CD4-positive, CD25-positive, alpha-beta regulatory T cell (primary cell): ENCODE measurements around the gene EIF4ENIF1. TPM values are rescaled to one million over a fixed set of nuclear protein-coding genes. Genes with fewer than 3 reads are reported as not detected.
"Not testable (repeated sequence)": the region's sequence is repeated elsewhere in the genome, so short reads cannot be mapped to it uniquely, and the experiment has no call there.

Source experiments
- ATAC-seq, 2 donors: fragments of 150-1000 bp; cut with Tn5 transposase; one replicate each; pipeline ENCODE4 v1.10.0; 2021; ENCODE audit warnings: low read depth in 2 of 2, moderate number of reproducible peaks in 2 of 2, moderate library complexity in 1 of 2
- DNase-seq, 3 donors: peaks; one replicate each; pipeline versions ENCODE4 v3.0.0 to v3.0.0-alpha.2; 2012 to 2022; ENCODE audit warnings: mixed read lengths in 1 of 3
- H3K27ac ChIP-seq: one replicate; pipeline ENCODE4 v1.7.0; 2013; ENCODE audit warnings: mild to moderate bottlenecking, low read length; ENCODE audit not compliant: insufficient read depth, poor library complexity, severe bottlenecking
- H3K27me3 ChIP-seq: one replicate; pipeline ENCODE4 v1.7.0; 2013; ENCODE audit warnings: low read length; ENCODE audit not compliant: control insufficient read depth, insufficient read depth
- H3K36me3 ChIP-seq: one replicate; pipeline ENCODE4 v1.7.0; 2013; ENCODE audit warnings: mild to moderate bottlenecking, low read length, moderate library complexity; ENCODE audit not compliant: control insufficient read depth, insufficient read depth
- H3K4me1 ChIP-seq: 2 replicates; pipeline ENCODE4 v1.7.0; 2013; ENCODE audit warnings: mild to moderate bottlenecking, low read length; ENCODE audit not compliant: insufficient read depth, control insufficient read depth, poor library complexity, severe bottlenecking
- H3K4me3 ChIP-seq: one replicate; pipeline ENCODE4 v1.7.0; 2013; ENCODE audit warnings: low read depth, mild to moderate bottlenecking, low read length, moderate library complexity
- H3K9me3 ChIP-seq, 2 experiments: 1 replicate in 1 of 2; 2 replicates in 1 of 2; pipeline ENCODE4 v1.7.0; 2013; ENCODE audit warnings: low read length in 2 of 2, mild to moderate bottlenecking in 1 of 2, moderate library complexity in 1 of 2; ENCODE audit not compliant: control insufficient read depth in 2 of 2
- H3K27ac Mint-ChIP-seq, 3 donors: one replicate each; pipeline ENCODE4 v1.8.0; 2020 to 2022; ENCODE audit warnings: mild to moderate bottlenecking in 3 of 3, mixed read lengths in 3 of 3, moderate library complexity in 2 of 3
- H3K27me3 Mint-ChIP-seq: one replicate; pipeline ENCODE4 v1.8.0; 2022; ENCODE audit warnings: mild to moderate bottlenecking, mixed read lengths
- H3K36me3 Mint-ChIP-seq: one replicate; pipeline ENCODE4 v1.8.0; 2020; ENCODE audit warnings: mixed read lengths
- H3K4me1 Mint-ChIP-seq, 4 donors: one replicate each; pipeline ENCODE4 v1.8.0; 2020 to 2022; ENCODE audit warnings: mixed read lengths in 4 of 4, mild to moderate bottlenecking in 1 of 4
- H3K4me3 Mint-ChIP-seq, 4 donors: one replicate each; pipeline ENCODE4 v1.8.0; 2020 to 2022; ENCODE audit warnings: mild to moderate bottlenecking in 4 of 4, mixed read lengths in 4 of 4, moderate library complexity in 3 of 4
- H3K9me3 Mint-ChIP-seq, 7 donors: one replicate each; pipeline ENCODE4 v1.8.0; 2020 to 2022; ENCODE audit warnings: mixed read lengths in 7 of 7, mild to moderate bottlenecking in 3 of 7, moderate library complexity in 2 of 7
- polyA plus RNA-seq, 4 donors: library from polyadenylated mRNA; unstranded; fragments of 300-500 nt; fragmentation: Illumina TruSeq; gene quantifications; one replicate each; pipeline ENCODE4 v1.2.3, GENCODE V29; 2021
- total RNA-seq: library from RNA; stranded (reverse); gene quantifications from one replicate; pipeline ENCODE4 v1.2.3, GENCODE V29; 2022

The EIF4ENIF1 gene
- total and polyA plus RNA-seq, 5 donors from 2014 or later, result 9.3 to 26.6 (median 11.6) TPM

DNA sequence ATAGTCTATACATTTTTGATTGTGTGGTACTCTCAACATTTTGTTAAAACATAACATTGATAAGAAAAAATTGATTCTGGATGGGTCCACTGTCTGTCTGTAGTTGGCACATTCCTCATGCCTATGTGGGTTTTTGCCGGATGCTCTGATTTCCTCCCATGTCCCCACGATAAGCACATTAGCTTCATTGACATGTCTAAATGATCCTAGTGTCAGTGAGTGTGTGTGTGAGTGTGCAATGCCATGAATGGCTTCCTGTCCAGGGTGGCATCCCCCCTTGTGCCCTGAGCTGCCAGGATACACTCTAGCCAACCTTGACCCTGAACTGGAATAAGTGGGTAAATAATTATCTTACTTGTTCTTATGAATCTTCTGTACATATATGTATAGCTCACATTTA is 12.1 kb upstream of the EIF4ENIF1 start:
- Histone ChIP-seq H3K4me3 (peak overlapping the region; percentile 13), H3K27ac (no peak overlapping the region), H3K4me1 (peaks cover 48% of the 10 kb centered on the region), H3K36me3 (peaks cover 10% of the 10 kb centered on the region), H3K27me3 (no peaks in the 10 kb centered on the region), H3K9me3 (no peaks in the 10 kb centered on the region)
- ATAC-seq, result no peak
- H3K4me3 Mint-ChIP-seq, result peak overlapping the region; percentile 53 to 82 (median 61)
- H3K9me3 Mint-ChIP-seq, result no peaks in the 10 kb centered on the region
- H3K27ac Mint-ChIP-seq, result peak overlapping the region in 1 of 3 donors; percentile 65
- no peaks in the 10 kb centered on the region for H3K27me3 Mint-ChIP-seq
- H3K36me3 Mint-ChIP-seq, result peaks cover 16% of the 10 kb centered on the region
- H3K4me1 Mint-ChIP-seq, result peaks cover 20 to 84% (median 44%) of the 10 kb centered on the region in 4 donors
- no peak for DNase-seq

DNA sequence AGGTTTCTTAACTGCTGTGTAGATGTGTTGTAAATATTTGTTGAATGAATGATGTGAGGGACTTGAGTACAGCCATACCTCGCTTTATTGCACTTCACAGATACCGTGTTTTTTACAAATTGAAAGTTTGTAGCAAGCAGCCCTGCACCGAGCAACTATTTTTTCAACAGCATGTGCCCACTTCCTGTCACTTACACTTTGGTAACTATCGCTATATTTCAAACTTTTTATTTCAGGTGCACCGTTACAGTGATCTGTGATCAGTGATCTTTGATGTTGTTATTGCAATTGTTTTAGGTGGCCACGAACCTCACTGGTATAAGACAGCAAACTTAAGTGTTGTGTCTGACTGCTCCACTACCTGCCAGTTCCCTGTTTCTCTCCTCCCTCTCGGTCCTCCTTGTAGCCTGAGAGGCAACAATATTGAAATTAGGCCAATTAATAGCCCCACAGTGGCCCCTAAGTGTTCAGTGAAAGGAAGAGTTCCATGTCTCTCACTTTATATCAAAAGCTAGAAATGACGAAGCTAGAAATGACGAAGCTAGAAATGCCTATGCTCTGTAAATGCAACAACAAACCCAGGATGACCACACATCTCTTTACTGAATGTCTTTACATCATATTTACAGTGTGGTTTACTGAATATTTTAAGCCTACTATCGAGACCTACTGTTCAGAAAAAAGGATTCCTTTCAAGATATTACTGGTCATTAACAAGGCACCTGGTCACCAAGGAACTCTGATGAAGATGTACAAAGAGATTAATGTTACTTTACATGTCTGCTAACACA is 7.7 kb upstream of the EIF4ENIF1 start:
- Histone ChIP-seq H3K9me3 (no peaks in the 10 kb centered on the region), H3K4me1 (peaks cover 57% of the 10 kb centered on the region), H3K4me3 (peak overlapping the region; percentile 92), H3K27me3 (no peaks in the 10 kb centered on the region), H3K36me3 (peaks cover 6% of the 10 kb centered on the region), H3K27ac (peak overlapping the region; percentile 91)
- ATAC-seq, result peak; percentile 33 to 49
- peak; percentile 8 to 85 (median 78) for DNase-seq
- Mint-ChIP-seq H3K27me3 (peaks cover 4% of the 10 kb centered on the region), H3K27ac (peak overlapping the region; percentile 96 to 99 (median 98)), H3K9me3 (no peaks in the 10 kb centered on the region), H3K36me3 (peaks cover 8% of the 10 kb centered on the region), H3K4me1 (peaks cover 8 to 65% (median 30%) of the 10 kb centered on the region in 4 donors), H3K4me3 (peak overlapping the region; percentile 93 to 99 (median 94))

DNA sequence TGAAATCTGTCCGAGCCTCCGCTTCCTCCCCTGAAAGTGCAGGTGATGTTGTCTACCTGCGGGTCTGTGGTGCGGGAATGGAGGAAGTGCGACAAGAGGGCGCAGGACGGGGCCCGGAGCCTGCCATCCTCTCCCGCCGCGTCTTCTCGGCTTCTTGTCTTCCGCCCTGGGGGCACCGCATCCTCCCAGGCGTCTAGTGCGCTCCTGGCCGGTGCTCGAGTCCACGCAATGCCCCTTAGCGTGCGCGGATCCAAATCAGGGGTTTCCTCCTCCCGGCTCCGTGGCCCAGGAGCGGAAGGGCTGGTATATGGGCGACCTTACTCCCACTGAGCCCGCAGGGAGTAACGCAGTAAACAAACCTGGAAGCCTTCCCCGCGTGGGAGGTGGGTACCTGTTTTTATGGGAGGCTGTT is 7.1 kb upstream of the EIF4ENIF1 start:
- H3K9me3 ChIP-seq, result no peaks in the 10 kb centered on the region
- peak; percentile 9 to 10 for ATAC-seq
- no peaks in the 10 kb centered on the region for H3K27me3 ChIP-seq
- H3K4me3 ChIP-seq, result peak overlapping the region; percentile 92
- H3K4me1 ChIP-seq, result peaks cover 58% of the 10 kb centered on the region
- Mint-ChIP-seq H3K4me3 (peak overlapping the region; percentile 93 to 99 (median 94)), H3K27ac (peak overlapping the region; percentile 96 to 99 (median 98)), H3K4me1 (peaks cover 8 to 62% (median 26%) of the 10 kb centered on the region in 4 donors), H3K36me3 (peaks cover 4% of the 10 kb centered on the region), H3K9me3 (no peaks in the 10 kb centered on the region), H3K27me3 (peaks cover 4% of the 10 kb centered on the region)
- DNase-seq, result peak in 2 of 3 donors; percentile 43 to 60
- peak overlapping the region; percentile 91 for H3K27ac ChIP-seq
- H3K36me3 ChIP-seq, result peaks cover 3% of the 10 kb centered on the region

DNA sequence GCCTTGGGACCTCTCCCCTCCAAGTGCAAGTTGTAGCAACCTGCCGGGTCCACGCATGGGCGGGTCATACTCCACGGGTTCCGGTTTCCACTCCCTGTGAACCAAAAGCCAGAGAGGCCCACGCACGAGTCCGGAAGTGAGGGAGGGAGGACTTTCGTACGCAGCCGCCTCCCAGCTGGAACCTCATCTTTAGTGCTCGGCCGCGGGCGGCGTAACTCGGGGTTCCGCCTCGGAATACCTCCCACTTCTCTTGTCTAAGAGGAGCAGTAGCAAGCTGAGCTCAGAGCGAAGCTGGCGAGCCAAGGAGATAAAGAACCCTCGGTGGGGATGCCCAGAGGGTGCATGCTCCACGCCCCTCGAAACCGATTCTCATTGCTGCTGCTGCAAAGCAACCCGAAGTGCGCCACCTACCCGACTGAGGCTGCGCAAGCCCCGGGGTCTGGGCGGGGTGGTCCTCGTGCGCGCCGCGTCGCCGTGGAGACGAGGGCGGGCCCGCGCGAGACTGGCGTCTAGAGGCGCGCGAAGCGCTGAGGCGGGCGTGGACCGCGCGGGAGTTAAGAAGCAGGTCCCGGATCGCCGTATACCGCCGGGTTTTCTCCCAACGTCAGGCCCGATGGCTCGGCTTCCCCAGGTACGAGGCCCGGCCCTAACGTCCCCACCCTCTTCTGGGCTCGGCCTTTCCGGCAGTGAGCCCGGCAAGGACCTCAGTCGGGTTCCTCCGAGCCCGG is 6.5 kb upstream of the EIF4ENIF1 start, which contains the start of gene SFI1:
Gene SFI1 (plus strand): TSS at position 530 of the 728 bp plus-strand sequence. CDS start 11,749 bp downstream, outside the sequence.
- Mint-ChIP-seq H3K27me3 (peaks cover 4% of the 10 kb centered on the region), H3K27ac (peak within 1 kb of the TSS; percentile 96 to 99 (median 98)), H3K4me1 (peaks cover 8 to 61% (median 24%) of the 10 kb centered on the region in 4 donors), H3K4me3 (peak within 1 kb of the TSS; percentile 93 to 99 (median 94)), H3K9me3 (no peaks in the 10 kb centered on the region), H3K36me3 (peaks cover 3% of the 10 kb centered on the region)
- H3K27me3 ChIP-seq, result no peaks in the 10 kb centered on the region
- H3K27ac ChIP-seq, result peak within 1 kb of the TSS; percentile 91
- peaks cover 63% of the 10 kb centered on the region for H3K4me1 ChIP-seq
- no peaks in the 10 kb centered on the region for H3K9me3 ChIP-seq
- ATAC-seq, result peak; percentile 87
- peak; percentile 93 to 97 (median 97) for DNase-seq
- peak within 1 kb of the TSS; percentile 92 for H3K4me3 ChIP-seq
- H3K36me3 ChIP-seq, result no peaks in the 10 kb centered on the region

DNA sequence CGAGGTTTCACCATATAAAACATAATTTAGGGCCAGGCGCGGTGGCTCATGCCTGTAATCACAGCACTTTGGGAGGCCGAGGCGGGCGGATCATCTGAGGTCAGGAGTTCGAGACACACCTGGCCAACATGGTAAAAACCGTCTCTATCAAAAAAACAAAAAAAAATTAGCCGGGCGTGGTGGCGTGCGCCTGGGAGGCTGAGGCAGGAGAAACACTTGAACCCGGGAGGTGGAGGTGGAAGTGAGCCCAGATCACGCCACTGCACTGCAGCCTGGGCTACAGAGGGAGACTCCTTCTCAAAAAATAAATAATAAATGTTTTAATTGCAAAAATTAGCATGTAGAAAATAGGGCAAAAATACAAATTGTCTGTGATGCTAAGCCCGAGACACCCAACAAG is 5.7 kb upstream of the EIF4ENIF1 start:
- Histone ChIP-seq H3K27me3 (no peaks in the 10 kb centered on the region), H3K36me3 (no peaks in the 10 kb centered on the region), H3K27ac (peak overlapping the region; percentile 91), H3K4me3 (peak overlapping the region; percentile 92), H3K9me3 (no peaks in the 10 kb centered on the region), H3K4me1 (peaks cover 72% of the 10 kb centered on the region)
- peaks cover 4% of the 10 kb centered on the region for H3K27me3 Mint-ChIP-seq
- H3K36me3 Mint-ChIP-seq, result peaks cover 3% of the 10 kb centered on the region
- peak overlapping the region in 2 of 3 donors; percentile 98 to 99 for H3K27ac Mint-ChIP-seq
- peak overlapping the region; percentile 93 to 99 (median 94) for H3K4me3 Mint-ChIP-seq
- peaks cover 8 to 64% (median 32%) of the 10 kb centered on the region in 4 donors for H3K4me1 Mint-ChIP-seq
- ATAC-seq, result no peak
- H3K9me3 Mint-ChIP-seq, result no peaks in the 10 kb centered on the region
- no peak for DNase-seq

DNA sequence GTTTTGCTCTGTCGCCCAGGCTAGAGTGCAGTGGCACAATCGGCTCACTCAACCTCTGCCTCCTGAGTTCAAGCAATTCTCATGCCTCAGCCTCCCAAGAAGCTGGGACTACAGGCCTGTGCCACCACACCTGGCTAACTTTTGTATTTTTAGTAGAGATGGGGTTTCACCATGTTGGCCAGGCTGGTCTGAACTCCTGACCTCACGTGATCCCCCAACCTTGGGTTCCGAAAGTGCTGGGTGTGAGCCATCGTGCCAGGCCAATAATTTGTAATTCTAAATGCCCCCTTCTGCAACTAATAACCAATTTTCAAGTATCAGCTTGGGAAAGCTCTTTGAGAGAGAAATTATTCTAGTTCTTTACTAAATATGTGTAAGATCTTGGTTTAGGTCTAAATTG is 3.7 kb upstream of the EIF4ENIF1 start:
- H3K27ac Mint-ChIP-seq, result peak overlapping the region; percentile 57 to 93 (median 58)
- ATAC-seq, H3K36me3 ChIP-seq, H3K36me3 Mint-ChIP-seq, DNase-seq, H3K9me3 ChIP-seq, H3K27me3 ChIP-seq, H3K9me3 Mint-ChIP-seq, H3K27me3 Mint-ChIP-seq: not testable (repeated sequence)
- peak overlapping the region; percentile 53 for H3K4me3 ChIP-seq
- peaks cover 14 to 61% (median 33%) of the 10 kb centered on the region in 4 donors for H3K4me1 Mint-ChIP-seq
- H3K4me3 Mint-ChIP-seq, result peak overlapping the region; percentile 64 to 81 (median 72)
- H3K27ac ChIP-seq, result peak overlapping the region; percentile 65
- peaks cover 68% of the 10 kb centered on the region for H3K4me1 ChIP-seq

DNA sequence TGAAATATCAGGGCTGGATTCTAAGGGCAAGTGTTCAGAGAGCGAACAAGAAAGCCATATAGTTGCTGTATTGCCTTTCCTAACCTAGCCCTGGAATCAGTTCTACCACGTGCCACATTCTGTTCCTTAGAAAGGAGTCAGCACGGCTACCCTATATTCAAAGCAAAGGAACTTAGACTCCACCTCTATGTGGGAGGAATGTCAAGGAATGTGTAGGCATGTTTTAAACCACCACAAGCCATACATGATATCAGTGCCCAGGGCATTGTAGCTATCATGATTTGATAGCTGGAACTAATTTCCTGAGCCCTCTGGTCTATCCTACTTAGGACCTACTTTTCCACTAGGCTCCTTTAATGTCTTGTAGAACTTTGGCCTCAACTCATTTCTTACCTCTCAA is 2.5 kb upstream of the EIF4ENIF1 start:
- H3K9me3 ChIP-seq, result no peaks in the 10 kb centered on the region
- no peaks in the 10 kb centered on the region for H3K36me3 ChIP-seq
- no peak overlapping the region for H3K4me3 ChIP-seq
- ATAC-seq (no peak), DNase-seq (no peak)
- peaks cover 4% of the 10 kb centered on the region for H3K27me3 Mint-ChIP-seq
- H3K27ac ChIP-seq, result no peak overlapping the region
- H3K36me3 Mint-ChIP-seq, result peaks cover under 1% of the 10 kb centered on the region
- peak overlapping the region in 2 of 3 donors; percentile 32 to 69 for H3K27ac Mint-ChIP-seq
- H3K9me3 Mint-ChIP-seq, result no peaks in the 10 kb centered on the region
- peak overlapping the region; percentile 29 to 96 (median 58) for H3K4me3 Mint-ChIP-seq
- peaks cover 11 to 59% (median 30%) of the 10 kb centered on the region in 4 donors for H3K4me1 Mint-ChIP-seq
- H3K4me1 ChIP-seq, result peaks cover 61% of the 10 kb centered on the region
- H3K27me3 ChIP-seq, result no peaks in the 10 kb centered on the region
